Fibroblast of the conjunctiva (primary cell): Measurements from ENCODE around the gene WASF2.
"Not testable (repeated sequence)": the region's sequence is repeated elsewhere in the genome, so short reads cannot be mapped to it uniquely, and the experiment has no call there.

Experiments
- DNase-seq: peaks from one replicate; pipeline ENCODE4 v3.0.0-alpha.2; 2010; ENCODE audit warnings: low read depth

Gene WASF2

GRCh38 chr1:27496604-27497155, 6.7 kb upstream of the WASF2 start:
- DNase-seq, result no peak

- no peak for DNase-seq
Measured at GRCh38 chr1:27492796-27493195, 2.8 kb upstream of the WASF2 start.

- DNase-seq, result no peak
Measured at GRCh38 chr1:27491748-27492700, 2.1 kb upstream of the WASF2 start.

- no peak for DNase-seq
Measured at GRCh38 chr1:27489501-27489972, 430 bp downstream of the WASF2 start.

GRCh38 chr1:27487966-27488884, 1.7 kb downstream of the WASF2 start:
- DNase-seq, result no peak

GRCh38 chr1:27485363-27485762, 4.6 kb downstream of the WASF2 start:
- no peak for DNase-seq

- no peak for DNase-seq
Measured at GRCh38 chr1:27483659-27484058, 6.3 kb downstream of the WASF2 start.

- DNase-seq, result no peak
Measured at GRCh38 chr1:27481994-27482620, 7.9 kb downstream of the WASF2 start.

GRCh38 chr1:27478098-27478497, 11.9 kb downstream of the WASF2 start:
- DNase-seq, result no peak

- no peak for DNase-seq
Measured at GRCh38 chr1:27476237-27476636, 13.7 kb downstream of the WASF2 start.

GRCh38 chr1:27475720-27476119, 14.2 kb downstream of the WASF2 start:
- DNase-seq, result no peak

- no peak for DNase-seq
Measured at GRCh38 chr1:27473755-27474154, 16.2 kb downstream of the WASF2 start.

GRCh38 chr1:27472098-27472497, 17.9 kb downstream of the WASF2 start:
- not testable (repeated sequence) for DNase-seq

GRCh38 chr1:27471477-27471876, 18.5 kb downstream of the WASF2 start:
- DNase-seq, result no peak

- no peak for DNase-seq
Measured at GRCh38 chr1:27469334-27469733, 20.6 kb downstream of the WASF2 start.

- not testable (repeated sequence) for DNase-seq
Measured at GRCh38 chr1:27468378-27468777, 21.6 kb downstream of the WASF2 start.

GRCh38 chr1:27464926-27465647, 24.9 kb downstream of the WASF2 start:
- DNase-seq, result no peak

GRCh38 chr1:27463916-27464315, 26.1 kb downstream of the WASF2 start:
- not testable (repeated sequence) for DNase-seq

GRCh38 chr1:27458521-27458920, 31.4 kb downstream of the WASF2 start:
- not testable (repeated sequence) for DNase-seq

GRCh38 chr1:27455139-27455811, 34.7 kb downstream of the WASF2 start:
- DNase-seq, result no peak

- DNase-seq, result no peak
Measured at GRCh38 chr1:27454610-27455009, 35.4 kb downstream of the WASF2 start.
